ENCODE results near the gene TNIP3.

The TNIP3 gene

GRCh38 chr4:121138039-121138825 is 25.9 kb downstream of the TNIP3 start:
- no peak for DNase-seq (ENCODE audit: low read depth)

- no peak for DNase-seq (ENCODE audit: low read depth)
These were observed 33.8 kb downstream of the TNIP3 start for GRCh38 chr4:121130326-121130660.

- DNase-seq (ENCODE audit: low read depth) = no peak
These were observed 34.4 kb downstream of the TNIP3 start for GRCh38 chr4:121129606-121130325.

GRCh38 chr4:121127100-121127499 is 37.0 kb downstream of the TNIP3 start:
- DNase-seq (ENCODE audit: low read depth) = no peak

- DNase-seq (ENCODE audit: low read depth) = no peak
These were observed 37.6 kb downstream of the TNIP3 start for GRCh38 chr4:121126449-121127006.

GRCh38 chr4:121125498-121125885 is 38.6 kb downstream of the TNIP3 start:
- no peak for DNase-seq (ENCODE audit: low read depth)

- DNase-seq (ENCODE audit: low read depth) = no peak
These were observed 41.5 kb downstream of the TNIP3 start for GRCh38 chr4:121122661-121123060.

GRCh38 chr4:121119715-121120114 is 44.4 kb downstream of the TNIP3 start:
- DNase-seq (ENCODE audit: low read depth) = no peak

- no peak for DNase-seq (ENCODE audit: low read depth)
These were observed 45.8 kb downstream of the TNIP3 start for GRCh38 chr4:121118344-121118743.

GRCh38 chr4:121114756-121115155 is 49.4 kb downstream of the TNIP3 start:
- DNase-seq (ENCODE audit: low read depth) = no peak

- no peak for DNase-seq (ENCODE audit: low read depth)
These were observed 51.6 kb downstream of the TNIP3 start for GRCh38 chr4:121112530-121112929.

- no peak for DNase-seq (ENCODE audit: low read depth)
These were observed 55.6 kb downstream of the TNIP3 start for GRCh38 chr4:121108557-121108956.

GRCh38 chr4:121107507-121107906 is 56.6 kb downstream of the TNIP3 start:
- DNase-seq (ENCODE audit: low read depth) = no peak

GRCh38 chr4:121100093-121100775 is 63.9 kb downstream of the TNIP3 start:
- no peak for DNase-seq (ENCODE audit: low read depth)

GRCh38 chr4:121098266-121098665 is 65.9 kb downstream of the TNIP3 start:
- DNase-seq (ENCODE audit: low read depth) = no peak

- DNase-seq (ENCODE audit: low read depth) = no peak
These were observed 67.5 kb downstream of the TNIP3 start for GRCh38 chr4:121096629-121097028.

GRCh38 chr4:121096191-121096590 is 67.9 kb downstream of the TNIP3 start:
- no peak for DNase-seq (ENCODE audit: low read depth)

GRCh38 chr4:121094297-121094966 is 69.7 kb downstream of the TNIP3 start:
- DNase-seq (ENCODE audit: low read depth) = no peak

- no peak for DNase-seq (ENCODE audit: low read depth)
These were observed 70.9 kb downstream of the TNIP3 start for GRCh38 chr4:121093261-121093660.

GRCh38 chr4:121091941-121092340 is 72.2 kb downstream of the TNIP3 start:
- no peak for DNase-seq (ENCODE audit: low read depth)

GRCh38 chr4:121088867-121089266 is 75.3 kb downstream of the TNIP3 start:
- no peak for DNase-seq (ENCODE audit: low read depth)

Measured in stimulated activated CD8-positive, alpha-beta memory T cell treated with anti-CD3 and anti-CD28 coated beads, Interleukin-15, amount 100 ng/mL, for 24 hours (primary cell).